Panc1 (cell line): ENCODE measurements around the gene SLC9A3. TPM values are rescaled to one million over a fixed set of nuclear protein-coding genes. Genes with fewer than 3 reads are reported as not detected.
A peak's percentile ranks its signal among the peaks of the same experiment; 100 is the strongest.

Source experiments
- ATAC-seq: fragments of 200-7000 bp; cut with Tn5 transposase; 2 replicates; pipeline ENCODE4 v1.9.1; 2020; ENCODE audit warnings: mild to moderate bottlenecking, moderate library complexity
- BruUV-seq: library from RNA; stranded (reverse); fragments of 400-500 nt; replicated peaks from 2 replicates; lab custom pipeline; 2021; lab: Mats Ljungman, UMichigan
- CTCF ChIA-PET: fragments of 300-600 bp; sonication (Branson Sonifier 250); formaldehyde crosslinking; loops from one replicate; lab custom pipeline; 2022; ENCODE audit warnings: antibody characterized with exemption; lab: Charles Lee
- POLR2A ChIA-PET: fragments of 300-600 bp; sonication (Branson Sonifier 250); formaldehyde crosslinking; loops from one replicate; lab custom pipeline; 2022; ENCODE audit warnings: antibody characterized with exemption; lab: Charles Lee
- DNase-seq: peaks from one replicate; pipeline ENCODE4 v3.0.0-alpha.2; 2010; ENCODE audit warnings: low read depth, low spot score
- H3K27ac ChIP-seq: 2 replicates; pipeline ENCODE4 v1.5.1; 2011; ENCODE audit warnings: mild to moderate bottlenecking, low read length, inconsistent platforms
- H3K27me3 ChIP-seq: fragments of 200-500 bp; sonication (Bioruptor generic); 2 replicates; pipeline ENCODE4 v1.6.0; 2014; ENCODE audit warnings: low read length, inconsistent platforms; ENCODE audit not compliant: control insufficient read depth, insufficient read depth
- H3K36me3 ChIP-seq: fragments of 200-500 bp; sonication (Bioruptor generic); 2 replicates; pipeline ENCODE4 v1.5.1; 2014; ENCODE audit warnings: inconsistent platforms, mild to moderate bottlenecking, low read length, moderate library complexity; ENCODE audit not compliant: control insufficient read depth, insufficient read depth
- H3K4me1 ChIP-seq: 2 replicates; pipeline ENCODE4 v1.5.1; 2011; ENCODE audit warnings: inconsistent platforms, mild to moderate bottlenecking, low read length, moderate library complexity; ENCODE audit not compliant: control insufficient read depth, insufficient read depth
- H3K4me3 ChIP-seq, 2 experiments: 2 replicates each; pipeline ENCODE4 v1.5.1; 2011 to 2012; ENCODE audit warnings: low read depth in 2 of 2, low read length in 2 of 2, mild to moderate bottlenecking in 2 of 2, inconsistent platforms in 1 of 2, moderate library complexity in 1 of 2
- H3K9me3 ChIP-seq: fragments of 200-500 bp; sonication (Bioruptor generic); 2 replicates; pipeline ENCODE4 v1.5.1; 2014; ENCODE audit warnings: low read depth, mild to moderate bottlenecking, inconsistent platforms, low read length, moderate library complexity; ENCODE audit not compliant: control insufficient read depth, insufficient read depth
- CTCF ChIP-seq: fragments of 450-650 bp; IDR thresholded peaks from 2 replicates; pipeline ENCODE4 v1.5.1; 2017; ENCODE audit warnings: mild to moderate bottlenecking
- POLR2AphosphoS5 ChIP-seq: IDR thresholded peaks from 2 replicates; pipeline ENCODE4 v1.6.1; 2012; ENCODE audit warnings: mild to moderate bottlenecking, low read depth, low read length, moderate library complexity
- REST ChIP-seq, 2 experiments: IDR thresholded peaks; 2 replicates each; pipeline ENCODE4 v1.6.1; 2011 to 2012; ENCODE audit warnings: low read depth in 2 of 2, control low read depth in 1 of 2, low read length in 1 of 2, mild to moderate bottlenecking in 1 of 2, moderate library complexity in 1 of 2; ENCODE audit not compliant: insufficient read depth in 1 of 2
- SIN3A ChIP-seq: IDR thresholded peaks from 2 replicates; pipeline ENCODE4 v1.6.1; 2012; ENCODE audit warnings: low read depth, mild to moderate bottlenecking, low read length, moderate library complexity, borderline replicate concordance; ENCODE audit not compliant: insufficient read depth
- TCF7L2 ChIP-seq: IDR thresholded peaks from 2 replicates; pipeline ENCODE4 v1.6.1; 2011; ENCODE audit warnings: mild to moderate bottlenecking, low read depth, low read length, inconsistent platforms
- in situ Hi-C: cut with HindIII; loops from 2 replicates; pipeline ENCODE4 v1.10.0; 2016; ENCODE audit warnings: low sequenced_read_pairs, low pct_unique_long_range_greater_than_20kb
- intact Hi-C: fragments of 100-400 bp; cut with micrococcal nuclease; formaldehyde crosslinking; loops from one replicate; pipeline ENCODE4 v1.10.0; 2022; ENCODE audit not compliant: unreplicated experiment
- total RNA-seq: library from RNA; stranded (reverse); gene quantifications from one replicate; pipeline ENCODE4 v1.2.1, GENCODE V29; 2021; ENCODE audit not compliant: unreplicated experiment

SLC9A3 gene
- total RNA-seq, 1 experiment from 2014 or later = 2.0 TPM

GRCh38 chr5:568809-569208, 44.6 kb upstream of the SLC9A3 start:
- intact Hi-C loops (no loop called here), in situ Hi-C loops (no loop called here)
- H3K27ac ChIP-seq = no peak overlapping the region
- no TSS peak for BruUV-seq
- no peak for TF ChIP-seq SIN3A
- no peak for TF ChIP-seq TCF7L2
- no peak for TF ChIP-seq CTCF
- no peak for TF ChIP-seq REST (IDR thresholded peaks at IDR 0.05; ENCODE audit: insufficient read depth in 1 of 2, low read depth in 2 of 2, low read length in 1 of 2)
- no peak for TF ChIP-seq POLR2AphosphoS5
- H3K27me3 ChIP-seq = no peaks in the 10 kb centered on the region
- ChIA-PET CTCF (no interaction called here), POLR2A (no interaction called here)
- H3K9me3 ChIP-seq = 0 out of 2 replicates have a peak, but pooled peaks cover 3% of the 10 kb centered on the region
- no peaks in the 10 kb centered on the region for H3K36me3 ChIP-seq
- no peak for DNase-seq
- H3K4me3 ChIP-seq = no peak overlapping the region
- ATAC-seq = no peak
- H3K4me1 ChIP-seq = no peaks in the 10 kb centered on the region

- no peak overlapping the region for H3K27ac ChIP-seq
- no TSS peak for BruUV-seq
- ChIA-PET CTCF (no interaction called here), POLR2A (no interaction called here)
- H3K36me3 ChIP-seq = no peaks in the 10 kb centered on the region
- H3K27me3 ChIP-seq = no peaks in the 10 kb centered on the region
- no peak overlapping the region for H3K4me3 ChIP-seq
- H3K9me3 ChIP-seq = 0 out of 2 replicates have a peak, but pooled peaks cover 3% of the 10 kb centered on the region
- DNase-seq (no peak), ATAC-seq (peak; percentile 67)
- in situ Hi-C loops = no loop called here
- no peaks in the 10 kb centered on the region for H3K4me1 ChIP-seq
- intact Hi-C loops = no loop called here
- no peak for TF ChIP-seq REST (IDR thresholded peaks at IDR 0.05; ENCODE audit: insufficient read depth in 1 of 2, low read depth in 2 of 2, low read length in 1 of 2)
- no peak for TF ChIP-seq CTCF
- no peak for TF ChIP-seq SIN3A
- TF ChIP-seq POLR2AphosphoS5 = no peak
Measured at GRCh38 chr5:568061-568781, 44.0 kb upstream of the SLC9A3 start.
